Bronchial epithelial cell (primary cell): ENCODE data around the gene ETS2. TPM values are rescaled to one million over a fixed set of nuclear protein-coding genes. Genes with fewer than 3 reads are reported as not detected.

Experiments used
- DNase-seq: peaks from one replicate; pipeline ENCODE4 v3.0.0-alpha.2; 2010; ENCODE audit warnings: low read depth
- FAIRE-seq: peaks from 2 replicates; lab custom pipeline; 2011; peaks lifted over from hg19 to GRCh38; lab: Jason Lieb, UNC
- H3K27me3 ChIP-seq: 2 replicates; pipeline ENCODE4 v1.5.1; 2011; ENCODE audit warnings: low read length; ENCODE audit not compliant: control insufficient read depth, insufficient read depth
- H3K36me3 ChIP-seq: 2 replicates; pipeline ENCODE4 v1.5.1; 2011; ENCODE audit warnings: low read length; ENCODE audit not compliant: control insufficient read depth, insufficient read depth
- H3K4me3 ChIP-seq: 2 replicates; pipeline ENCODE4 v1.5.1; 2011; ENCODE audit warnings: mild to moderate bottlenecking, low read depth, low read length, control low read depth
- CTCF ChIP-seq: IDR thresholded peaks from 2 replicates; pipeline ENCODE4 v1.5.1; 2011; ENCODE audit warnings: mild to moderate bottlenecking, moderate library complexity, low read length, control low read depth, inconsistent platforms; ENCODE audit not compliant: insufficient read depth, severe bottlenecking
- total RNA-seq: library from RNA; depleted of rRNA; stranded (reverse); fragments of >200 nt; gene quantifications from 2 replicates; pipeline ENCODE4 v1.2.1, GENCODE V29; 2014

The ETS2 gene
- total RNA-seq, 1 donor from 2014 or later: 144 TPM

GRCh38 chr21:38830671-38831525 is 25.2 kb downstream of the ETS2 start:
- DNase-seq: no peak
- H3K4me3 ChIP-seq: no peak overlapping the region
- H3K36me3 ChIP-seq: no peaks in the 10 kb centered on the region
- H3K27me3 ChIP-seq: no peaks in the 10 kb centered on the region
- no peak for TF ChIP-seq CTCF
- FAIRE-seq: no peak

- peak; percentile 100 for DNase-seq
- Histone ChIP-seq H3K36me3 (no peaks in the 10 kb centered on the region), H3K27me3 (no peaks in the 10 kb centered on the region), H3K4me3 (no peak overlapping the region)
- peak; percentile 88 for FAIRE-seq
- TF ChIP-seq CTCF: no peak
Measured at GRCh38 chr21:38831526-38832467, 26.1 kb downstream of the ETS2 start.

- Histone ChIP-seq H3K4me3 (no peak overlapping the region), H3K27me3 (no peaks in the 10 kb centered on the region), H3K36me3 (no peaks in the 10 kb centered on the region)
- no peak for TF ChIP-seq CTCF
- FAIRE-seq (no peak), DNase-seq (no peak)
Measured at GRCh38 chr21:38832664-38833063, 26.9 kb downstream of the ETS2 start.

GRCh38 chr21:38833117-38833516 is 27.4 kb downstream of the ETS2 start:
- no peak for DNase-seq
- no peak for FAIRE-seq
- H3K36me3 ChIP-seq: no peaks in the 10 kb centered on the region
- TF ChIP-seq CTCF: peak; percentile 19
- H3K27me3 ChIP-seq: no peaks in the 10 kb centered on the region
- no peak overlapping the region for H3K4me3 ChIP-seq

- H3K27me3 ChIP-seq: no peaks in the 10 kb centered on the region
- FAIRE-seq (no peak), DNase-seq (no peak)
- TF ChIP-seq CTCF: no peak
- H3K36me3 ChIP-seq: no peaks in the 10 kb centered on the region
- no peak overlapping the region for H3K4me3 ChIP-seq
Measured at GRCh38 chr21:38834725-38835124, 29.0 kb downstream of the ETS2 start.
